OCI-LY3 (cell line): ENCODE results near the gene FAM219A.
"Not testable (repeated sequence)": the region's sequence is repeated elsewhere in the genome, so short reads cannot be mapped to it uniquely, and the experiment has no call there.

ENCODE experiments used
- CTCF ChIP-seq: fragments of 200-600, 300-600 bp; sonication (generic); IDR thresholded peaks from 2 replicates; pipeline ENCODE4 v1.5.1; 2014; ENCODE audit warnings: antibody characterized with exemption, low read length, low read depth
- EZH2phosphoT487 ChIP-seq: fragments of 200-600 bp; shearing (Covaris generic); IDR thresholded peaks from 2 replicates; pipeline ENCODE4 v1.6.1; 2018; ENCODE audit warnings: antibody characterized with exemption, mixed run types, low read depth

GRCh38 chr9:34438465-34438864 is 19.9 kb downstream of the FAM219A start:
- TF ChIP-seq CTCF, EZH2phosphoT487: not testable (repeated sequence)
